Uterus (tissue), 4 donors: ENCODE results near the gene PRRX2. TPM values are rescaled to one million over a fixed set of nuclear protein-coding genes. Genes with fewer than 3 reads are reported as not detected.

ENCODE experiments used
- DNase-seq, 2 donors: peaks; one replicate each; pipeline ENCODE4 v3.0.0-alpha.2; 2019 to 2020
- H3K27ac ChIP-seq, 2 donors: fragments of 200-600 bp; sonication (generic); 1 replicate in 1 of 2; 2 replicates in 1 of 2; pipeline ENCODE4 v1.5.1; 2016 to 2018
- H3K27me3 ChIP-seq, 2 donors: fragments of 200-600 bp; sonication (generic); one replicate each; pipeline ENCODE4 v1.5.1; 2018 to 2019; ENCODE audit warnings: control low read depth in 1 of 2
- H3K36me3 ChIP-seq, 2 donors: fragments of 200-600 bp; sonication (generic); one replicate each; pipeline ENCODE4 v1.5.1; 2019; ENCODE audit warnings: control low read depth in 1 of 2
- H3K4me1 ChIP-seq, 2 donors: fragments of 200-600 bp; sonication (generic); one replicate each; pipeline ENCODE4 v1.5.1; 2018 to 2019; ENCODE audit warnings: control low read depth in 1 of 2
- H3K4me3 ChIP-seq, 2 donors: fragments of 200-600 bp; sonication (generic); 1 replicate in 1 of 2; 2 replicates in 1 of 2; pipeline ENCODE4 v1.5.1; 2018 to 2019; ENCODE audit warnings: mild to moderate bottlenecking in 1 of 2
- H3K9me3 ChIP-seq, 2 donors: fragments of 200-600 bp; sonication (generic); one replicate each; pipeline ENCODE4 v1.5.1; 2019; ENCODE audit warnings: control low read depth in 1 of 2
- POLR2A ChIP-seq, 2 donors: fragments of 450-650 bp; IDR thresholded peaks; one replicate each; pipeline ENCODE4 v1.6.1; 2016; ENCODE audit warnings: antibody characterized with exemption in 2 of 2, mild to moderate bottlenecking in 1 of 2, moderate library complexity in 1 of 2
- intact Hi-C: fragments of 100-400 bp; cut with DNase I; formaldehyde crosslinking; loops from one replicate; pipeline ENCODE4 v1.15.1; 2023; ENCODE audit warnings: low total_unique reads
- total RNA-seq, 4 donors: library from RNA; depleted of rRNA in 3 of 4; stranded (reverse); fragments of >200 nt in 3 of 4; gene quantifications; one replicate each; pipeline versions ENCODE4 v1.1.0 to v1.2.4, GENCODE V29; 2014 to 2023
- TF ChIP-seq, protein P1 (sequence below), 4 experiments: fragments of 200-600 bp in 2 of 4; fragments of 450-650 bp in 2 of 4; sonication (generic) in 2 of 4; IDR thresholded peaks; one replicate each; pipeline ENCODE4 v1.5.1; 2016 to 2019; ENCODE audit warnings: antibody characterized with exemption in 4 of 4, mild to moderate bottlenecking in 2 of 4, moderate library complexity in 1 of 4
- donor health status: DM: yes; HTN: yes; CAD: no.

Gene PRRX2
- total RNA-seq, 4 donors from 2014 or later, result 3.5 to 5.5 TPM; not detected in 2

DNA sequence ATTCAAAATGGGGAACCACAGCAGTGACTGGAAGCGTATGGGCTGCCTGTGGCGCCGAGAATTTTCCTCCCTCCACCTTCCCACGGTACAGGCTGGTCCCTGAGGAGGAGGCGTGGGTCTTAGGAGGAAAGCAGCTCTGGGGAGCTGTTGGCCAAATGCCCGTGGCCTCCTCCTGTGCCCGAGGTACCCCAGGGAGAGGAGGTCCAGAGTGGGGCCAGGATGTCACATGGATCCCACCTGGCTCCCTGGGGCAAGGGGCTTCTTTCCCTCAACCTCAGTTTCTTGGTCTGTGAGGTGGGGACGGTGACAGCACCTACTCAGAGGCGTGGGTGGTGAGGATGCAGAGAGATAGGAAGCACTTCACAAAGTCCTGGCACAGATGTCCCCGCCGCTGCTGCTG is 16.5 kb downstream of the PRRX2 start:
- Histone ChIP-seq H3K27ac (no peak overlapping the region), H3K36me3 (no peaks in the 10 kb centered on the region), H3K4me1 (no peaks in the 10 kb centered on the region), H3K27me3 (no peaks in the 10 kb centered on the region), H3K9me3 (no peaks in the 10 kb centered on the region), H3K4me3 (no peak overlapping the region)
- TF ChIP-seq POLR2A (IDR thresholded peaks at IDR 0.05), result no peak
- TF ChIP-seq, protein P1, sequence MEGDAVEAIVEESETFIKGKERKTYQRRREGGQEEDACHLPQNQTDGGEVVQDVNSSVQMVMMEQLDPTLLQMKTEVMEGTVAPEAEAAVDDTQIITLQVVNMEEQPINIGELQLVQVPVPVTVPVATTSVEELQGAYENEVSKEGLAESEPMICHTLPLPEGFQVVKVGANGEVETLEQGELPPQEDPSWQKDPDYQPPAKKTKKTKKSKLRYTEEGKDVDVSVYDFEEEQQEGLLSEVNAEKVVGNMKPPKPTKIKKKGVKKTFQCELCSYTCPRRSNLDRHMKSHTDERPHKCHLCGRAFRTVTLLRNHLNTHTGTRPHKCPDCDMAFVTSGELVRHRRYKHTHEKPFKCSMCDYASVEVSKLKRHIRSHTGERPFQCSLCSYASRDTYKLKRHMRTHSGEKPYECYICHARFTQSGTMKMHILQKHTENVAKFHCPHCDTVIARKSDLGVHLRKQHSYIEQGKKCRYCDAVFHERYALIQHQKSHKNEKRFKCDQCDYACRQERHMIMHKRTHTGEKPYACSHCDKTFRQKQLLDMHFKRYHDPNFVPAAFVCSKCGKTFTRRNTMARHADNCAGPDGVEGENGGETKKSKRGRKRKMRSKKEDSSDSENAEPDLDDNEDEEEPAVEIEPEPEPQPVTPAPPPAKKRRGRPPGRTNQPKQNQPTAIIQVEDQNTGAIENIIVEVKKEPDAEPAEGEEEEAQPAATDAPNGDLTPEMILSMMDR (IDR thresholded peaks at IDR 0.05), result no peak
- intact Hi-C loops, result no loop called here
- no peak for DNase-seq

DNA sequence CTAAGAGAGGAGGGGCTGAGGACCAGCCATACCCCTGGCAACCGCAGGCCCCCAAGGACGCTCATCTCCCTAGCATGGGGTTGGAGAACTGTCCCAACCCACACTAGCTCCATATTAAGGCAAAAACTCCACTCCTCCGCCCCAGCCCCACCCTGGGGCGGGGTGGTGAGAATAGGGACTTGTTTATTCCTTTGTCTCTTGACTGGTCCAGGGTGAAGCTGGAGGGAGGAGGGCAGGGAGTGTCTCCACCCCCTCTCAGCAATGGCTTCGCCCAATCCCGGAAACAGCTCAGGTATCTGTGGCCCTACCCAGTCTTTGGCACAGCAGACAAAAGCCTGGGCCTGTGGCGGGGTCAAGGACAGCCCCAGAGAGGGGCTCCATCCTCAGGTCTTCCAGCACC is 16.9 kb downstream of the PRRX2 start:
- DNase-seq, result no peak
- no peaks in the 10 kb centered on the region for H3K4me1 ChIP-seq
- TF ChIP-seq, protein P1 (IDR thresholded peaks at IDR 0.05), result no peak
- no peak for TF ChIP-seq POLR2A (IDR thresholded peaks at IDR 0.05)
- intact Hi-C loops, result no loop called here
- no peaks in the 10 kb centered on the region for H3K36me3 ChIP-seq
- no peaks in the 10 kb centered on the region for H3K9me3 ChIP-seq
- H3K27me3 ChIP-seq, result no peaks in the 10 kb centered on the region
- no peak overlapping the region for H3K27ac ChIP-seq
- no peak overlapping the region for H3K4me3 ChIP-seq

DNA sequence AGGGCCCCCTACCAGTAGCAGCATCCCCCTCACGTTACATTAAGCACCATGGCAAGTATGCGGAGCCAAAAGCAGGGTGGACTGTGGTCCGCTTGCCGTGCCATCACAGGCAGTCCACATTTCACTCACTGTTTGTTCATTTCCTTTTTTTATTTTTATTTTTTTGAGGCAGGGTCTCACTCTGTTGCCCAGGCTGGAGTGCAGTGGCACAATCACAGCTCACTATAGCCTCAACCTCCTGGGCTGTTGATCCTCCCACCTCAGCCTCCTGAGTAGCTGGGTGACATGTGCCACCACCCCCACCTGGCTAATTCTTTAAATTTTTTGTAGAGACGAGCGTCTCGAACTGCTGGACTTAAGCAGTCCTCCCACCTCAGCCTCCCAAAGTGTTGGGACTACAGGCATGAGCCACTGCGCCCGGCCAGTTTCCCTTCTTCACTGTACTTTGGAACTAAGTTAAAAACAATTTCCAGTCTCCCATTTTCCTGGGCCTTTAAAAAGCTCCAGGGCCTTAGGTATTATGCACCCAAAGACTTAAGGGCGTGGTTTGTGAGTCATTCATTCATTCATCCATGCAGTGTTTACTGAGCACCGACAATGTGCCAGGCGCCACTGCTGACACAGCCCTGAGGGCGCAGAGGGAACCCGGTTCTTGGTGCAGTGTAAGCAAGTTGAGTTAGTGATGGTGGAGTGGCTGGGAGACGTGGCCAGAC is 19.9 kb downstream of the PRRX2 start:
- intact Hi-C loops, result no loop called here
- TF ChIP-seq POLR2A (IDR thresholded peaks at IDR 0.05), result no peak
- TF ChIP-seq, protein P1 (IDR thresholded peaks at IDR 0.05), result no peak
- no peak overlapping the region for H3K27ac ChIP-seq
- H3K4me1 ChIP-seq, result no peaks in the 10 kb centered on the region
- H3K4me3 ChIP-seq, result no peak overlapping the region
- H3K36me3 ChIP-seq, result no peaks in the 10 kb centered on the region
- H3K9me3 ChIP-seq, result no peaks in the 10 kb centered on the region
- H3K27me3 ChIP-seq, result no peaks in the 10 kb centered on the region
- DNase-seq, result no peak

DNA sequence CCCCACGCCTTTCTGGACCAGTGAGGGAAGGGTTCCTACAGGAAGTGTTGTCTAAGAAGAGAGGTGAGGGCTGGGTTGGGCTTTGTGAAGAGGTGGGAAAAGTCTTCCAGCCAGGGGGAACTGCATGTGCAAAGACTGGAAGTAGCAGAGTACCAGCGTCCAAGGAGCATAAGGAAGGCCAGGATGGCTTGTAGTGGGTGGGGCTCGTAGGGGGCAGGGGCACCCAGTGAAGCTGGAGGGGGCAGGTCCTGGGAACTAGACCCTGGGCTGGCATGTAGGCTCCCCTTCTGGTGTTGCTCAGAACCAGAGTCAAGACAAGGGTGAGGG is 20.4 kb downstream of the PRRX2 start:
- Histone ChIP-seq H3K9me3 (no peaks in the 10 kb centered on the region), H3K27me3 (no peaks in the 10 kb centered on the region), H3K4me1 (no peaks in the 10 kb centered on the region), H3K27ac (no peak overlapping the region), H3K4me3 (no peak overlapping the region), H3K36me3 (no peaks in the 10 kb centered on the region)
- DNase-seq, result no peak
- TF ChIP-seq, protein P1 (IDR thresholded peaks at IDR 0.05), result no peak
- no peak for TF ChIP-seq POLR2A (IDR thresholded peaks at IDR 0.05)
- intact Hi-C loops, result no loop called here

DNA sequence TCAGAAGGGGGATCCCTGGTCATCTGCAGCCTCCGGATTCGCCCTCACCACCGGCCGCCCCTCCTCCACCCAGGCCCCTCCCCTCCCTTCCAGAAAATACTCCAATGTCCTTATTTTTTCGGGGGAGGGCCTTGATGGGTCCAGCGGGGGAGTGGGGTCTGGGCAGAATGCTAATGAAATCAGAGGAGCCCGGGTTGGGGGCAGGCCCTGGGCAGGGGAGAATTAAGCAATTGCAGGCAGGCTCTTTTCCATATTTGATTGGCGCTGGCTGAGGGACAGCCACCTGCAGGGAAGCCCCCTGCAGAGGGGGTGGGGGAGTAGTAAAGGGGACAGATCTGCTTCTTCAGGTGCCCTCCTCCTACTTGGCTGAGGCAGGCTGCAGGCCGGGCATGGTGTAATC is 21.3 kb downstream of the PRRX2 start:
- intact Hi-C loops, result no loop called here

More for the DNA sequence above, 21.3 kb downstream of the PRRX2 start:
- H3K4me3 ChIP-seq, result no peak overlapping the region
- no peak for DNase-seq
- H3K27ac ChIP-seq, result no peak overlapping the region
- TF ChIP-seq, protein P1 (IDR thresholded peaks at IDR 0.05), result no peak
- no peak for TF ChIP-seq POLR2A (IDR thresholded peaks at IDR 0.05)
- no peaks in the 10 kb centered on the region for H3K27me3 ChIP-seq
- H3K36me3 ChIP-seq, result no peaks in the 10 kb centered on the region
- H3K4me1 ChIP-seq, result no peaks in the 10 kb centered on the region
- H3K9me3 ChIP-seq, result no peaks in the 10 kb centered on the region
